Renal cortical epithelial cell (primary cell): Measurements from ENCODE around the gene ZNF837. TPM values are rescaled to one million over a fixed set of nuclear protein-coding genes. Genes with fewer than 3 reads are reported as not detected.
"Not testable (repeated sequence)": the region's sequence is repeated elsewhere in the genome, so short reads cannot be mapped to it uniquely, and the experiment has no call there.

ENCODE experiments used
- DNase-seq: peaks from one replicate; pipeline ENCODE4 v3.0.0-alpha.2; 2011; ENCODE audit warnings: low read depth
- total RNA-seq: library from RNA; depleted of rRNA; stranded (reverse); fragments of >200 nt; gene quantifications from 2 replicates; pipeline ENCODE4 v1.2.3, GENCODE V29; 2014

ZNF837 gene
- total RNA-seq, 1 donor from 2014 or later: 5.9 TPM

DNA sequence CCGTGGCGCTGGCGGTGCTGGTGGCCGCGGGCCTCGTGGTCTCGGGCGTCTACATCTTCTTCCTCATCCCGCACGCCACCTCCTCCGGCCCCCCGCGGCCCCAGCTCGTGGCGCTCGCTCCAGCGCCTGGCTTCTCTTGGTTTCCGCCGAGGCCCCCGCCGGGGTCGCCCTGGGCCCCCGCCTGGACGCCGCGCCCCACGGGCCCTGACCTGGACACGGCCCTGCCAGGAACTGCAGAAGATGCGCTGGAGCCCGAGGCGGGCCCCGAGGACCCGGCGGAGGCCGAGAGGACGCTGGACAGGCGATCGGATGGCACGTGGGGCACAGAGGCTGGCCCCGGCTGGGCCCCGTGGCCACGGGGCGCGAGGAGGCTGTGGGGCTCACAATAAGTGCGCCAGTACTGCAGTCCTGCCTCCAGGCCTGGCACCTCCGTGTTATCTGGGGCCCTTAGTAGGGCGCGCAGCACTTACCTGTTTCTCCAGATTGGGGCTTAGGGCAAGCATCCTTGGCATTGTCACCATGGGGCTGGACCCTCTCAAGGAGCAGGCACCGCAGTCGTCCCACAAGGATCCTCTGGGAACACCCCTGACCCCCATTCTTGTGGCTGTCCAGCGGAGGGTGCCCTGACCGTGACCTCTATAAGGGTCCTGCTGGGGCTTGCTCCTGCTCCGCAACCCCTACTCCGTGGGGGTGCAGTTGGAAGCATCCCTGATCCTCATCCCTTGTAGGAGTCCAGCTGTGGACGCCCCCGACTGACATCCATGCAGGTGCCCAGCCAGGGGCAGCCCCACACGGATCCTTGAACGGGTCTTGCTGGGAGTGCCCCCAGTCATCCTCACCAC is 16.1 kb upstream of the ZNF837 start:
- DNase-seq: no peak

DNA sequence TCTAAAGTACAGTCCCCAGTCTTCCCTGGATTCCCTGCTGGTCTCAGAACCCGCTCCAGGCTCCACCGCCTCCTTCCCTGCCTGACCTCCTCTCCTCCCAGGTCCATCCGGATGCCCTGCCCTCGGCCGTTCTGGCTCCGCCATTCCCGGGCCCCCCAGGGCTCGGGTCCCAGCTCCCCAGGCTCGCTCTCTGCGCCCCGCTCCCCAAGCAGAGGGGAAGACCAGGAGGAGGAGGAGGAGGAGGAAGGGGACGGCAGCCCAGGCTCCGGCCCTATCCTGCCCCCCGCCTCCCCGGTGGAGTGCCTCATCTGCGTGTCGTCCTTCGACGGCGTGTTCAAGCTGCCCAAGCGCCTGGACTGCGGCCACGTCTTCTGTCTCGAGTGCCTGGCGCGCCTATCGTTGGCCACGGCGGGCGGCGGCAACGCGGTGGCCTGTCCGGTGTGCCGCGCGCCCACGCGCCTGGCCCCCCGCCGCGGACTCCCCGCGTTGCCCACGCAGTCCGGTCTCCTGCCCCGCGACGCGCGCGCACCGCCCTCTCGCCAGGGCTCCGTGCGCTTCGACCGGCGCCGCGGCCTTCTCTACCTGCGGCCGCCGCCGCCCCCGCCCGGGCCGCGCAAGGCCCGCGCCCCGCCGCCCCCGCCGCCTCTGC is 15.3 kb upstream of the ZNF837 start:
- DNase-seq: no peak

DNA sequence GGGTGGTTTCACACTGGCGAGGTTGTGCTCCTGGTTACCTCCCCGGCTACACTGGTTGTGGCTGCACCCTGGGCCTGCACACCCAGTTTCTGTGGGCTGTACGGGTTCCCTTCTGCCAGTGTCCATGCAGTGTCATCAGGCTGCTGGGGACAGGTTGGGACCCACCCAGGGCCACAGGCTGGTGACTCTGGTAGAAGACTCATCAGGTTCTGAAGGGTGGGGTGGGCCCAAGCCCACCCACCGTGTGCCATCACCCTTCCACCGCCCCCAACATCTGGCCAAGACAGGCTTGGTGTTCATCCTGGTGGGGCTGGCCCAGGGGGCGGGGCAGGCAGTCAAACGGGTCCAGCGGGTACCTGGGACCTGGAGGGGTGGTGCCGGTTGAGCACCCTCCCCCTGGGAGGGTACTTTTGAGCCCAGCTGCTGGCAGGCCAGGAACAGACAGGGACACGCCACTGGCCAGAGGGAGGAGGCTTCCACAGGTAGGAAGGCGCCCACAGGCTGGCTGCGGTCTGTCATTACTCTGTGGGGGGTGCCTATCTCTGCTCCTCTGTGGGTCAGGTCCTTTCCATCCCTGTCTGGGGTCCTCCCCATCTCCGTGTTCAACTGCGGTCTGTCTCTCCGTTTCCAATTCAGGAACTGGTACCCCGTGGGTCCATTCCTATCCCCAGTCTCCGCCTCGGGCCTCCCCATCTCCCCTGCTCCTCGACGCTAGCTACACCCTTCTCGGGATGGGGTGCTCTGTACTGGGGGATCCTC is 14.6 kb upstream of the ZNF837 start, which contains the start of gene RNF225:
TSS of gene RNF225 (plus strand) at position 437 of the 759 bp plus-strand sequence. CDS start 434 bp downstream, outside the sequence.
- no peak for DNase-seq

DNA sequence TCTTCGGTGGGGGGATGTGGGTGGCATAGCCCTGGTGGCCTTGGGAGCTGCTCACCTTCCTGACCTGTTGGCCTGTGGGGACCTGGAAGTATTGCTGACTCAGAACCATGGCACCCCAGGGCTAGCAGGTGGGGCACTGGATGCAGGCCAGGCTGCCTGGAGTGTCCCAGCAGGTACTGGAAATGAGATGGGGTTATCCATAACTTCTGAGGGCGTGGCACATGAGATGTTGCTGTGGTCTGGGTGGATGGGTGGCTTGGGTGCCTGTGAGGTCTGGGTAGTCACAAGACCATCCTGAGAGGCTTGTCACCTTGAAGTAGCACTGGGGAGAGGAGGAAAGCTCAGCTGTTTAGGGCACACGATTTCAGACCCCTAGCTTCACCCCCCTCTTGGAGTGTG is 14.0 kb upstream of the ZNF837 start:
- no peak for DNase-seq

DNA sequence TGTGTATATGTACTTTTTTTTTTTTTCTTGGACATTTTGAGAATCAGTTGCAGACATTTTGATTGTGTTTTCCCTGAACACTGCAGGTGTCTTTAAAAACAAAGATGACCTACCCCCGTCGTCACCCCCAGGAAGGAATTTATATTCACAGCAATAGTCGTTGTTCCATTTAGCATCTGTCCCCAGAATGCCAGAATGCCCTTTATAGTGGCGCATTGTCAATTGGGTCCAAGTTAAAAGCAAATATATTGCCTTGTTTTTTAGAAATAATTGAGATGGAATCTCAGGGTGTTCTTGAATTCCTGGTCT is 12.8 kb upstream of the ZNF837 start:
- no peak for DNase-seq

DNA sequence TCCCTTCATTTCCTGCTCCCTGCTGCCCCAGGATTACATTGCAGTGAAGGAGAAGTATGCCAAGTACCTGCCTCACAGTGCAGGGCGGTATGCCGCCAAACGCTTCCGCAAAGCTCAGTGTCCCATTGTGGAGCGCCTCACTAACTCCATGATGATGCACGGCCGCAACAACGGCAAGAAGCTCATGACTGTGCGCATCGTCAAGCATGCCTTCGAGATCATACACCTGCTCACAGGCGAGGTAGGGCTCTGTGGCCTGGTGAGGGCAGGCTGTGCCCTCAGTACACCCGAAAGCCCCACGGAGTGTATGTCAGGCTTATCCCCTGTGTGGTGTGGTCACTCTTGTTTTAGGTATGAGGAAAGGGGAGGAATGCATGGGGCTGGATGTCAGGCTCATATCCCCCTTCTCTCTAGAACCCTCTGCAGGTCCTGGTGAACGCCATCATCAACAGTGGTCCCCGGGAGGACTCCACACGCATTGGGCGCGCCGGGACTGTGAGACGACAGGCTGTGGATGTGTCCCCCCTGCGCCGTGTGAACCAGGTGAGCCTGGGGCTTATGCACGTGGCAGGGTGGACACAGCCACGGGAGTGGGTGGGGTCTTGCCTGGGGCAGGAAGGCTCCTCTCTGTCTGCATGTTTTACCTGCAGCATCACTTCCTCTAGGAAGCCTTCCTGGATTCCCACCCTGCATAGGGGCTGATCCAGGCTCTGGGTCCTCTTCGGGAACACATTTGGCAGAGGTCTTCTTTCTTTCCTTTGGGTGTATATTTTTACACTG is 12.3 kb upstream of the ZNF837 start:
- no peak for DNase-seq

DNA sequence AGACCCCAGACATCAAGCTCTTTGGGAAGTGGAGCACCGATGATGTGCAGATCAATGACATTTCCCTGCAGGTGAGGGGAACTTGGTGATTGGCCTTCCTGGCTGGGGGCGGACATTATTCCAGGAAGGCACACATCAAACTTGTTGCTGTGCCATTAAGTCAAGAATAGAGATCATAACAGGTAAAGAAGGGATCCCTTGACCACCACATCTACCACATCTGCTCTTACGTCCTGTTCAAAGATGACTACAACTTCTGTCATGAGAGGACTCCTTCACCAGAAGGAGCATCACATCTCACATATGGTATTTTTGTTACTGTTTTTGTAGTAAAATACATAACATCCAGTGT is 7.3 kb upstream of the ZNF837 start:
- DNase-seq: no peak

DNA sequence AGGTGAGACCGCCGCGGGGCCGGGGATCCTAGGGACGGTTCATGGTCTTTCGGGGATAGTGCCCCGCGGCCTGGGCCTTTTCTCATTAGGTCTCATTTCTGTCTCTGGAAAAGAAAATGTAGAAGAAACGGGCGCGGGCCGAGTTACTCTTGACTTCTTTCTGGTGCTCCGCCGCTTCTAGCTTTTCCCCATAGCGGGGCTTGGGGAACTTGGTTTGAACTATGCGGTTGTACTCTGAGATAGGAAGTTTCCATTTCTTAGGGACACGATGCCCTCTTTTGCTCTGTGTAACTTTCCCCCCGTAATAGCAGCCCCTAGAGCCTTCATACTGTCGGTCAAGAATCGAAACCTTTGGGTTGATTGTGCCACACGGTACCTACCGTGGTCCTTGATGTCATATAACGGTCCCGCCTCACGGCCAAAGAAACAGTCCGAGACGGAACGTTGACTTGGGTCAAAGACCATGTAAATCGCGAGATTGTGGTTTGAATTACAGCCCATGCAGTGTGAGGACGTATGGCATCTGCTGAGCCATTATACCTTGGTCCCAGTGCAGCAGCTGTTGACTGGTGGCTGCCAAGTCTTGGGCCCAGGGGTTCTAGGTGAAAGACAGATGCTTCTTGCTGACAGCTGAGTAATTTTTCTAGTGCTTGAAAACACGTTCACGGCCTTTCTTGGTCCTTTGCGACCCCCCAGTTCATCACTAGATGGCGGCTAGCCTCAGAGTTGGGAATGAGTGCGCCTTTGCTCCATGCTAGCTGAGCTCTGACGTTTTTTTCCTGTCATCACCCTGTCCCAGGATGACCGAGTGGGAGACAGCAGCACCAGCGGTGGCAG is 6.7 kb upstream of the ZNF837 start:
- no peak for DNase-seq

DNA sequence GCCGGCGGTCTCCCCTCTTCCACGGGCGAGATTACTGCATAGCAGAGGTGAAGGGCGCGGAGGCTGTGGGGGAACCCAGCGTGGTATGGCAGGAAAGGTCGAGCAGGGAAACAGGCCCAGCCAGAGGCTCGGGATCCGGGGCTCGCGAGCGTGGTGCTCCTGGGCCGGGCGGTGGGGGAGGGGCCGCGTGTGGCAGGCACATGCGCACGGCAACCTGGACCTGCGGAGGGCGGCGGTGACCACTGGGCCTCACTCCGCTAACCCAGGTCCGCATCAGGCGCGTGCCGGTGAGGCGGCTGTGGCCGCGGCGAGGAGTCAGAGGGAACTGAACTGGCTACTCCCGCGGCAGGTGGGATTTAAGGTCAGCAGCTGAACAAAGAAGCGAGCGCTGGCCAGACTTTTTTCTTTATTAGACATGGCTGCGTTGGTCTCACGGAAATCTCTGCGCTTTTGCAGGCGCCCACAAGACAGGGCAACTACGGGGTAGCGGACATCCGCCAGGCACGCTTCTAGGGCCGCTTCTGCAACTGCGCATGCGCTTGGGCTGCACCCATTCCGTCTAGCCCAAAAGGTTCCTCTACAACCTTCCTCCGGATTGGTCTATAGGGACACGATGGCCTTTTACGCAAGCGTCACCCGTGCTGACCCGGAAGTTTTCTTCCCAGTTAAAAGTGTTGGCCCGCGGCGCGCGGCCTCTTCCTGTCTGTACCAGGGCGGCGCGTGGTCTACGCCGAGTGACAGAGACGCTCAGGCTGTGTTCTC is 5.9 kb upstream of the ZNF837 start, which contains the start of gene RPS5:
TSS of gene RPS5 (plus strand) at position 694 of the 762 bp plus-strand sequence. CDS start 869 bp downstream, outside the sequence.
- DNase-seq: peak; percentile 98

DNA sequence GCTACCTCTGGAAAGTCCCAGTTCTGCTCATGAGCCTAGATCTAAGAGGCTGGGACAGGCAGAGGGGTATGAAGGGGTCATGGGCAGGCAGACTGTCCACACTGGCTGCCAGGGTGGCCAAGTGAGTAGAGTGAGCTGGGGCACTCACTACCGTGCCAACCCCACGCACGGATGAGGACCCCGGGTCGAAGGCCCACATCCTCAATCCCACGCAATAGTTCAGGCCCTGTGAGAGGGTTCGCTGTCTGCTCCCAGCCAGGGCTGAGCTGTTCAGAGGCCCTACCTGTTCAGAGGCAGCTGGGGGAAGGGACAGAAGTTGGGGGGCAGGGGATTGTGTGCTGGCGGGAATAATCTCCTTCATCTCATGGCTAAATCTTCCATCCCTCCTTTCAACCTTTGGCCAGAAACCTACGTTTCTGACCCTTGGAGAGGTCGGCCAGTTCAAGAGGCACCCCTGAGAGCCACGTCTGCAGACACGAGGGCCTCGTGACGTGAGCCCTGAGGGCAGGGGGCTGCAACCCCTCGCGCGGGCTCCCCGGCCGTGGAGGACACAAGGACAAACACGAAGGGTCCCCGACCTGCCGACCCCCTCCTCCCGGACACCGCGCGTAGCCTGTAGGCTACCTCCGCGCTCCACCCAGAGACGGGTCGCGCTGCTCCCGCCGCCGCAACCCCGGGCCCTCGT is 5.2 kb upstream of the ZNF837 start:
- DNase-seq: no peak

DNA sequence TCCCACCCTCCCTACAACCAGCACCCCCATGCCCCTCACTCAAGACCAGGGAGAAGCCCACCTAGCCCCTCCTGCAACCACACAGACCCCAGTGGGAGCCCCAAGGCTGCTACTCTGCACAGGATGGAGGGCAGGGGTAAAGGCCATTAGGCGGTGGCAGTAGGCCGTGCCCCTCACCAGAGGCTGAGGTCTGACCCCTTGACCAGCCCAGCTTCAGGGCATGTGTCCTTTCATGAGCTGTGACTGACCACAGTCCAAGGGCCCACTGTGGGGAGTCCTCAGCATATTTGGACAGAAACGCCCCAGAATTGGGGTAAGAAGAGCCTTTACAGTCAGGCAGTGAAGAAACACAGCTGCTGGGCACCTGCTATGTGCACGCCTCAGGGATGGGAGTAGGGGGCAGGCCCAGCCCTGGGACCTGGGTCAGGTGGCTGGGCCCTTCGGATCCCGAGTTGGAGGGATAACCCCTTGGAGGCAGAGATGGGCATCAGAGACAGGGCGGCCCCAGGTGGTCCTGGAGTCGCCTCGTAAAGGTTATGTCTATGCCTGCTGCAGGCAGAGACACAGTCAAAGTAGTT is 4.6 kb upstream of the ZNF837 start:
- DNase-seq: no peak

DNA sequence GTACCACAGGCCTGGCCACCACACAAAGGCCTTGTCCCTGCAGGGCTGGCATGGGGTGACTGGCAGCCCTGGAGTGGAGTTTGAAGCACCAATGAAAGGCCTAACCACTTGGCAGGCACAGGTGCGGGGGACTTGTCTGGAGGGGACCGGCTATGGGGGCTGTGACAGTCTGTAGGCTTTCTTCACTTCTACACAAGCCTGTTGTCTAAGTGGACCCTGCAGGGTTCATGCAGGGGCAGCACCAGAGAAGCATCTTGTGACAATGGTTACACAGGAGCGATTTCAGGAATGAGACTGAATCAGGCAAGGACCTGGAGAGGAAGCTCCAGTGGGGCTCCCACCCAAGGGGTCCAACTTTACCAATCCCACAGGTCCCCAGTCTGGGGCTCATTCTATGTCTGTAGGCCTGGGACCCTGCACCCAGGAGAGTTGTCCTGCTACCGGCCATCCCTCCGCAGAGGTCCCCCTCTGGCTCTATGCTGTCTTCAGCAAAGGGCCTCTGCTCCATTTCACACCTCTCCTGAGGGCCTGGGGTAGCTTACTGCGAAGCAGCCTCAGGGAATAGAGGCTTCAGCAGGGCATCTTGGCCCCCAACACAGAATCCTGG is 2.3 kb upstream of the ZNF837 start:
- DNase-seq: no peak

DNA sequence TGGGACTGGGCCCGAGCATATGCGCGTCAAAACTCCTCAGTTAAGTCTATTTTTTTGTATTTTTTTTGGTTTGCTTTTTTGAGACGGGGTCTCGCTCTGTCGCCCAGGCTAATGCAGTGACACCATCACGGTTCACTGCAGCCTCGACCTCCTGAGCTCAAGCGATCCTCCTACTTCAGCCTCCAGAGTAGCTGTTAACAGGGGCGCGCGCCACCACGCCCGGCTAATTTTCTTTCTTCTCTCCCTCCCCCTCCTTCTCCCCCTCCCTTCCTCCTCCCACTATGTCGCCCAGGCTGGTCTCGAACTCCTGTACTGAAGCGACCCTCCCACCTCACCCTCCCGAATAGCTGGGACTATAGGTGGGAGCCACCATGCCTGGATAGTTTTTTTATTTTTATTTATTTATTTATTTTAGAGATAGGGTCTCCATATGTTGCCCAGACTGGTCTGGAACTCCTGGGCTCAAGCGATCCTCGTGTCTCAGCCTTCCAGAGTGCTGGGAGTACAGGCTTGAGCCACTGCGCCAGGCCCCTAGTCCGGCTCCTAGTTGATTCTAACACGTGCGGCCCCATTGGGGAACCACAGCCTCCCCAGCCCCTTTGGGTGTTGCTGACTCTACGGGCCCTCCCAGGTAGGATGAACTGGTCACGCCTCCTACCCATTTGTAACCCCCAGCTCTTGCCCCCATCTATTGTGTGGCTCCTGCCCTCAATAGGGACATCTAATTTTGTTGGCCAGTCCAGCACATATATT is 806 bp upstream of the ZNF837 start:
- DNase-seq: no peak

DNA sequence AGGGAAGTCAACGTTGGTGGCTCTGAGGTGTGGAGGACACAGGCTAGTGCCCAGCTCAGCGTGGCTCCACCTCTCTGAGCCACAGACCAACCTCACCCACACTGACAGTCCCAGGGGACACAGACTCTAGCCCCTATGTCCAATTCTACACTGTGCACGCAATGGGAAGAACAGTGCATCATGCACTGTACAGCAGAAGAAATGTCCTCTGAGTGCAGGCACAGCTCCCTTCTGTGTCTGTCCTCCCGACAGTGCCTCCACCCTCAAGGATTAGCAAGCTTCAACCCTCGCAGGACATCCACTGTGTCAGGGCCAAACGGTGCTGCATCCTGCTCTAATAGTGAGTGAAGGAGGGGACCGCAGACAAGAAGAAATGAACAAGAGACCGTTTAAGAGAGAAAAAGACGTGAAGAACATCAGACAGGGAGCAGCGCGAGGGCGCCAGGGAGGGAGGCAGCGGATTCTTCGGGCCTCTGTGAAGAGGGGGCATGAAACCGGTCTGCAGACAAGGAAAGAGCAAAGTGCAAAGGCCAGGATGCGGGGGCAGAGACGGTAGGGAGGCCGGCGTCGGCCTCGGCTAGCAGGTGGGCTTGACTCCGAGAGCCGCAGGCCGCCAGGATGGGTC is 681 bp downstream of the ZNF837 start:
- no peak for DNase-seq

DNA sequence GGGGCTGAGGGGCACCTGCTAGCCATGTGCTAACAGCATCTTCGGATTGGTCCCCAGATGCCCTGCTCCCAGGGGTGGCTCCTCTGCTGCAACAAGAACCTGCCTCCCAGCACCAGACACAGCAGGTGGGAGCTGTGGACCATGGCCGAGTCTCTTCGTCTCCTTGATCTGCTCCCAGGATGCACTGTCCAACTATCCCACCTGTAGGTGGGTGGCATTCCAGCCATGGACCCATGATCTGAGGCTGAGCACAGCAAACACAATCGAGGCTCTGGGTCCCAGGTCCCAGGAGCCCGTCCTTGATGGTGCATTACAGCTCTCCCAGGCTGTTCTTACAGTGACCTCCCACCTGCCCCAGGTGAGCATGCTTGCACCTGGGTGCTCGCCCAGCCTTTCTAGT is 1.6 kb downstream of the ZNF837 start:
- no peak for DNase-seq

DNA sequence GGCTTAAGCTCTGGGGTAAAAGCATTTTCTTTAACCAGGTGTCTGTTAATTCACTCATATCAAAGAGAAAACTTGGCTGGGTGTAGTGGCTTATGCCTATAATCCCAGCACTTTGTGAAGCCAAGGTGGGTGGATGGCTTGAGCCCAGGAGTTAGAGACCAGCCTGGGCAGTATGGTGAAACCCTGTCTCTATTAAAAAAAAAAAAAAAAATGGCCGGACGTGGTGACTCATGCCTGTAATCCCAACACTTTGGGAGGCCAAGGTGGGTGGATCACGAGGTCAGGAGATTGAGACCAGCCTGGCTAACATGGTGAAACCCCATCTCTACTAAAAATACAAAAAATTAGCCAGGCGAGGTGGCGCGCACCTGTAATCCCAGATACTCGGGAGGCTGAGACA is 4.1 kb downstream of the ZNF837 start:
- DNase-seq: not testable (repeated sequence)

DNA sequence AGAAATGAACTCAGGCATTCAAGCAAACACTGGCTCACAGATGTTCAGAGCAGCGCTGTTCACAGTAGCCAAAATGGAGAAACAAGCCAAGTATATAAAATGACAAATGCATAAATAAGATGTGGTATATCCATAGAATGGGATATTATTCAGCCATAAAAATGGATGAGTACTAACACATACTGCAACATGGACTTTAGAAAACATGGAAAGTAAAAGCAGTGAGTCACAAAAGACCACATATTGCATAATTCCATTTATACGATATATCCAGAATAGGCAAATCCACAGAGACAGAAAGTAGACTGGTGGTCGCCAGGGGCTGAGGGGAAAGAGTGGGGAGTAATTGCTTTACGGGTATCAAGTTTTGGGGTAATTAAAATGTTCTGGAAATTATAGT is 6.6 kb downstream of the ZNF837 start:
- peak; percentile 6 for DNase-seq
